Keratinocyte (primary cell): ENCODE results near the gene METTL27. TPM values are rescaled to one million over a fixed set of nuclear protein-coding genes. Genes with fewer than 3 reads are reported as not detected.
"Not testable (repeated sequence)": the region's sequence is repeated elsewhere in the genome, so short reads cannot be mapped to it uniquely, and the experiment has no call there.

Experiments used
- DNase-seq: peaks from one replicate; pipeline ENCODE4 v3.0.0-alpha.2; 2011; ENCODE audit warnings: low read depth, missing footprints, low spot score
- FAIRE-seq: peaks from 2 replicates; lab custom pipeline; 2011; peaks lifted over from hg19 to GRCh38; lab: Jason Lieb, UNC
- H2AFZ ChIP-seq: 2 replicates; pipeline ENCODE4 v1.6.0; 2012; ENCODE audit warnings: low read length, control low read depth, inconsistent platforms; ENCODE audit not compliant: control insufficient read depth
- H3K27ac ChIP-seq: 2 replicates; pipeline ENCODE4 v1.5.1; 2011; ENCODE audit warnings: low read length; ENCODE audit not compliant: control insufficient read depth, insufficient read depth
- H3K27me3 ChIP-seq: 3 replicates; pipeline ENCODE4 v1.6.0; 2011; ENCODE audit warnings: low read length; ENCODE audit not compliant: control insufficient read depth, insufficient read depth; ENCODE audit errors: extremely low read depth
- H3K36me3 ChIP-seq, 2 experiments: 2 replicates in 1 of 2; 3 replicates in 1 of 2; pipeline ENCODE4 v1.5.1; 2011; ENCODE audit warnings: low read length in 2 of 2, mild to moderate bottlenecking in 1 of 2; ENCODE audit not compliant: control insufficient read depth in 2 of 2, insufficient read depth in 2 of 2; ENCODE audit errors: extremely low read depth in 1 of 2
- H3K4me1 ChIP-seq: 3 replicates; pipeline ENCODE4 v1.5.1; 2011; ENCODE audit warnings: low read length; ENCODE audit not compliant: control insufficient read depth, insufficient read depth; ENCODE audit errors: extremely low read depth
- H3K4me2 ChIP-seq: 3 replicates; pipeline ENCODE4 v1.6.0; 2011; ENCODE audit warnings: low read depth, low read length; ENCODE audit not compliant: control insufficient read depth, insufficient read depth; ENCODE audit errors: extremely low read depth
- H3K4me3 ChIP-seq, 3 experiments: fragments of 200-600 bp in 1 of 3; sonication (generic) in 1 of 3; 2 replicates in 2 of 3; 3 replicates in 1 of 3; pipeline ENCODE4 v1.5.1; 2011 to 2016; ENCODE audit warnings: low read length in 3 of 3, mild to moderate bottlenecking in 3 of 3, control low read depth in 2 of 3, inconsistent platforms in 1 of 3, low read depth in 1 of 3, mixed read lengths in 1 of 3, mixed run types in 1 of 3, moderate library complexity in 1 of 3; ENCODE audit not compliant: control insufficient read depth in 2 of 3, insufficient read depth in 2 of 3; ENCODE audit errors: extremely low read depth in 1 of 3
- H3K79me2 ChIP-seq: 2 replicates; pipeline ENCODE4 v1.6.0; 2012; ENCODE audit warnings: low read length; ENCODE audit not compliant: control insufficient read depth, insufficient read depth
- H3K9ac ChIP-seq: 3 replicates; pipeline ENCODE4 v1.6.0; 2011; ENCODE audit warnings: low read length; ENCODE audit not compliant: control insufficient read depth, insufficient read depth; ENCODE audit errors: extremely low read depth
- H3K9me1 ChIP-seq: 3 replicates; pipeline ENCODE4 v1.6.0; 2011; ENCODE audit warnings: low read length; ENCODE audit not compliant: control insufficient read depth, insufficient read depth; ENCODE audit errors: extremely low read depth
- H3K9me3 ChIP-seq: 2 replicates; pipeline ENCODE4 v1.5.1; 2012; ENCODE audit warnings: low read depth, low read length; ENCODE audit not compliant: control insufficient read depth
- H4K20me1 ChIP-seq: 3 replicates; pipeline ENCODE4 v1.6.0; 2011; ENCODE audit warnings: low read length; ENCODE audit not compliant: control insufficient read depth, insufficient read depth; ENCODE audit errors: extremely low read depth
- CTCF ChIP-seq, 3 experiments: IDR thresholded peaks in 1 of 3; conservative IDR thresholded peaks in 1 of 3; optimal IDR thresholded peaks in 1 of 3; 2 replicates in 2 of 3; 3 replicates in 1 of 3; pipeline versions ENCODE3 to v1.5.1; 2011; ENCODE audit warnings: low read length in 3 of 3, mild to moderate bottlenecking in 3 of 3, moderate library complexity in 2 of 3, control low read depth in 1 of 3, inconsistent platforms in 1 of 3; ENCODE audit not compliant: insufficient read depth in 2 of 3; ENCODE audit errors: extremely low read depth in 1 of 3
- EZH2 ChIP-seq: IDR thresholded peaks from one replicate; pipeline ENCODE4 v1.6.1; 2012; ENCODE audit warnings: inconsistent platforms, mild to moderate bottlenecking, low read length, moderate library complexity
- dilution Hi-C: fragments of 300-500 bp; cut with MboI; formaldehyde crosslinking; loops from one replicate; pipeline ENCODE4 v1.7.0; 2020; ENCODE audit warnings: low sequenced_read_pairs; ENCODE audit not compliant: extremely low pct_ligation_motif_present
- polyA plus RNA-seq, 5 experiments: library from polyadenylated mRNA; depleted of rRNA in 3 of 5; stranded (reverse) in 3 of 5; stranded (forward) in 1 of 5; unstranded in 1 of 5; fragments of >200 nt; gene quantifications; 1 replicate in 1 of 5; 2 replicates in 3 of 5; 3 replicates in 1 of 5; pipeline versions ENCODE4 v1.2.1 to v1.2.3, GENCODE V29; 2011 to 2012; ENCODE audit warnings: missing spikeins in 2 of 5, low read depth in 1 of 5, low replicate concordance in 1 of 5

METTL27 gene
- polyA plus RNA-seq, 1 donor (not counting 4 experiments of a cell fraction or from before 2014, with no cell fraction given): 0.90 TPM

GRCh38 chr7:73799282-73800141 is 42.8 kb downstream of the METTL27 start:
- TF ChIP-seq EZH2 (no peak), CTCF (optimal IDR thresholded peaks at IDR 0.05 in 1 of 3, IDR thresholded peaks at IDR 0.05 in 1 of 3, conservative IDR thresholded peaks at IDR 0.05 in 1 of 3; ENCODE audit: extremely low read depth in 1 of 3, insufficient read depth in 2 of 3, low read length in 3 of 3) (no peak)
- Histone ChIP-seq H3K9me3 (no peaks in the 10 kb centered on the region), H2AFZ (no peak overlapping the region), H3K4me3 (no peak overlapping the region), H4K20me1 (no peaks in the 10 kb centered on the region), H3K27ac (no peak overlapping the region), H3K4me1 (peaks cover 7% of the 10 kb centered on the region), H3K9ac (no peak overlapping the region), H3K27me3 (no peaks in the 10 kb centered on the region), H3K36me3 (no peaks in the 10 kb centered on the region), H3K9me1 (no peaks in the 10 kb centered on the region), H3K4me2 (no peak overlapping the region), H3K79me2 (no peaks in the 10 kb centered on the region)
- dilution Hi-C loops: no loop called here
- peak; percentile 76 for FAIRE-seq
- DNase-seq: no peak

- H3K27ac ChIP-seq, H3K9me3 ChIP-seq, H3K9ac ChIP-seq, H2AFZ ChIP-seq, H3K4me2 ChIP-seq, DNase-seq, H4K20me1 ChIP-seq, H3K27me3 ChIP-seq, H3K79me2 ChIP-seq, FAIRE-seq, dilution Hi-C loops, H3K4me3 ChIP-seq, H3K36me3 ChIP-seq, H3K9me1 ChIP-seq: not testable (repeated sequence)
- H3K4me1 ChIP-seq: peaks cover 11% of the 10 kb centered on the region
Observed at GRCh38 chr7:73797176-73797575, 45.1 kb downstream of the METTL27 start.

- dilution Hi-C loops, DNase-seq, H3K27ac ChIP-seq, H3K9ac ChIP-seq, H3K27me3 ChIP-seq, H3K36me3 ChIP-seq, H3K9me3 ChIP-seq, H3K4me2 ChIP-seq, H3K9me1 ChIP-seq, H4K20me1 ChIP-seq, FAIRE-seq, H3K4me3 ChIP-seq, H3K79me2 ChIP-seq, H2AFZ ChIP-seq: not testable (repeated sequence)
- H3K4me1 ChIP-seq: peaks cover 11% of the 10 kb centered on the region
Observed at GRCh38 chr7:73796656-73797055, 45.7 kb downstream of the METTL27 start.

GRCh38 chr7:73795188-73795587 is 47.1 kb downstream of the METTL27 start:
- dilution Hi-C loops: not testable (repeated sequence)

More at GRCh38 chr7:73795188-73795587, 47.1 kb downstream of the METTL27 start:
- not testable (repeated sequence) for H3K4me2 ChIP-seq, H3K9ac ChIP-seq, DNase-seq, H3K27ac ChIP-seq, H3K9me3 ChIP-seq, H4K20me1 ChIP-seq, H3K9me1 ChIP-seq, H3K79me2 ChIP-seq, H3K27me3 ChIP-seq, FAIRE-seq, H3K4me3 ChIP-seq, H3K36me3 ChIP-seq, H2AFZ ChIP-seq
- H3K4me1 ChIP-seq: peaks cover 11% of the 10 kb centered on the region
